ENCODE results near the gene PIK3C3.

Gene PIK3C3

DNA sequence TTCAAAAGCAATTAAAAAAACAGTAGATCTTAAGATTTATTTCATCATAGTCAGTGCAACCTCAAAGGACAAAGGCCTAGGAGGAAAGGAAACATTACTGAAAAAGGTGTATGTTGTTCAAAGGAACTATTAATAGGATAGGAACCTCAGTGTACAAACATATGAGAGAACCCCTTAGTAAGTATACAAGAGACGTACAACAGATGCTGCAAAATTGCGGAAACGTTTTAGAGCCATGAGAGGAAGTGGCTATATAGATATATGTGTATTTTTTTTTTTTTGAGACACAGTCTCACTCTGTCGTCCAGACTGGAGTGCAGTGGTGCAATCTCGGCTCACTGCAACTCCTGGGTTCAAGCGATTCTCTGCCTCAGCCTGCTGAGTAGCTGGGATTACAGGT is 22.2 kb downstream of the PIK3C3 start:
- TF ChIP-seq, protein P1, sequence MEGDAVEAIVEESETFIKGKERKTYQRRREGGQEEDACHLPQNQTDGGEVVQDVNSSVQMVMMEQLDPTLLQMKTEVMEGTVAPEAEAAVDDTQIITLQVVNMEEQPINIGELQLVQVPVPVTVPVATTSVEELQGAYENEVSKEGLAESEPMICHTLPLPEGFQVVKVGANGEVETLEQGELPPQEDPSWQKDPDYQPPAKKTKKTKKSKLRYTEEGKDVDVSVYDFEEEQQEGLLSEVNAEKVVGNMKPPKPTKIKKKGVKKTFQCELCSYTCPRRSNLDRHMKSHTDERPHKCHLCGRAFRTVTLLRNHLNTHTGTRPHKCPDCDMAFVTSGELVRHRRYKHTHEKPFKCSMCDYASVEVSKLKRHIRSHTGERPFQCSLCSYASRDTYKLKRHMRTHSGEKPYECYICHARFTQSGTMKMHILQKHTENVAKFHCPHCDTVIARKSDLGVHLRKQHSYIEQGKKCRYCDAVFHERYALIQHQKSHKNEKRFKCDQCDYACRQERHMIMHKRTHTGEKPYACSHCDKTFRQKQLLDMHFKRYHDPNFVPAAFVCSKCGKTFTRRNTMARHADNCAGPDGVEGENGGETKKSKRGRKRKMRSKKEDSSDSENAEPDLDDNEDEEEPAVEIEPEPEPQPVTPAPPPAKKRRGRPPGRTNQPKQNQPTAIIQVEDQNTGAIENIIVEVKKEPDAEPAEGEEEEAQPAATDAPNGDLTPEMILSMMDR (IDR thresholded peaks at IDR 0.05): no peak

- TF ChIP-seq, protein P1 (IDR thresholded peaks at IDR 0.05): no peak
These were observed 28.1 kb downstream of the PIK3C3 start for GRCh38 chr18:41982942-41983660.

- TF ChIP-seq, protein P1 (IDR thresholded peaks at IDR 0.05): no peak
These were observed 30.9 kb downstream of the PIK3C3 start for GRCh38 chr18:41985914-41986313.

- TF ChIP-seq, protein P1 (IDR thresholded peaks at IDR 0.05): no peak
These were observed 34.5 kb downstream of the PIK3C3 start for GRCh38 chr18:41989508-41989907.

- TF ChIP-seq, protein P1 (IDR thresholded peaks at IDR 0.05): no peak
These were observed 37.0 kb downstream of the PIK3C3 start for GRCh38 chr18:41992066-41992465.

DNA sequence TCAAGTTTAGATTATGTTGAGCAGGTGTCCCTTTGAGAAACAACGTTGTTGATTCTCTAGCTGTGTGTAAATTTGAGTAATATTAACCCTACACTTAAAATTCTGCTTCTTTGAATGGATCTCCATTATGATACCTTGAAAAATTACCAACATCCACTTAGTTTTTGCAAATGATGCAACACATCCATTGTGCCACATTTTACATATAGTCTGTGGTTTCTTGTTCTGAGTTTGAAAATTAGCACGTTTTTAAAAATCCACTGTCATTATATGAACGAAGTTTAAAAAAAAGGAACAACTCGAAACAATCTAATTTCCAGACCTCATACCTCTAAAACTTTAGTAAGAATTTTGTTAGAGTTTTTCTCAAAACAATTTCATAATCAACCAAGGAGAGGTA is 37.7 kb downstream of the PIK3C3 start:
- TF ChIP-seq, protein P1 (IDR thresholded peaks at IDR 0.05): no peak

- TF ChIP-seq, protein P1 (IDR thresholded peaks at IDR 0.05): no peak
These were observed 38.1 kb downstream of the PIK3C3 start for GRCh38 chr18:41993151-41993550.

DNA sequence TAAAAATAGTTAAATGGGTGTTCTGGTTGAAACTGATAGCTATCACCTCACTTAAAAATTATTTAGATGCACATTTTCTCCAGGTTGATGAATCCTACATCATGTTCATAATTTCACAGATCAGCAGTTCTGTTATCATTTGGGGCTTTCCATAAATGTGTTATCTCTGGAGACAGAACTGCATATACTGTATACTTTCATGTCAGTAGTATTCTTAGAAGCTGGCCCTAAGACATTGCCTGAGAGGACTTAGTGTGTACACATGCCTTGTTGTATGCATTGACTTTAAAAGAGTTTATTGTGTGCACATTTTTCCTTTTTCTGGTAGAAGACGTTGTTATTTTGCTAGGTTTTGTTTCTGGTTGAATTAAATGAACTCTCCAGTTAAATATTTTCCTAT is 41.0 kb downstream of the PIK3C3 start:
- TF ChIP-seq, protein P1 (IDR thresholded peaks at IDR 0.05): no peak

All from LNCAP (cell line).